ENCODE results near the gene DLST. TPM values are rescaled to one million over a fixed set of nuclear protein-coding genes. Genes with fewer than 3 reads are reported as not detected.

The DLST gene
- total and polyA plus RNA-seq, 2 experiments from 2014 or later = 10.8 to 68.7 TPM

DNA sequence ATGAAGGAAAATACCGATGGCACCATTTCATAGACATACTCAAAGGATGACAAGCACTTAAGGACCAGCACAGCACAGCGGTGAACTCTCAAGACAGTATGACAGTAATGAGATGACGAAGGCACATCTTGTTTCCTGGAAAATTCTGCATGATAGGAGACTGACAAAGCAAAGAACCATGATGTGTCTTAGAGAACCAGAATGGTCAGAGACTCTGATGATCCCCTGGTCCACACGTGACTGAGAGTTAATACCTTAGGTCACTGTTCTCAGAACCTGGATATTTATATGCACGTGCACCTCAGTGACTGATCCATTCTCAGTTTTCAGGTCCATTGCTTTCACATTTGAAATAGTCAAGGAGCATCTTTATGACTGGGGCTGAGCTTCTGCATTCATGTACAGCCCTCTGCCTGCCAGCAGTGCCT, 41.1 kb upstream of the DLST start:
- Histone ChIP-seq H3K4me2 (no peak overlapping the region), H3K9me3 (ENCODE audit: low read depth) (no peaks in the 10 kb centered on the region), H4K20me1 (ENCODE audit: insufficient read depth, poor library complexity, severe bottlenecking) (no peaks in the 10 kb centered on the region), H3K79me2 (no peaks in the 10 kb centered on the region), H3K27me3 (no peaks in the 10 kb centered on the region), H3K36me3 (replicated peaks; ENCODE audit: insufficient read depth, low read depth) (no peaks in the 10 kb centered on the region), H3K4me3 (no peak overlapping the region), H3K27ac (no peak overlapping the region), H2AFZ (no peak overlapping the region), H3K4me1 (ENCODE audit: insufficient read depth) (peaks cover 9% of the 10 kb centered on the region), H3K9me2 (replicated peaks; ENCODE audit: insufficient read depth) (no peaks in the 10 kb centered on the region)
- DNase-seq (ENCODE audit: low spot score) = no peak
- TF ChIP-seq EZH2 (IDR thresholded peaks at IDR 0.05; ENCODE audit: borderline replicate concordance) = no peak
- TF ChIP-seq, protein P1, sequence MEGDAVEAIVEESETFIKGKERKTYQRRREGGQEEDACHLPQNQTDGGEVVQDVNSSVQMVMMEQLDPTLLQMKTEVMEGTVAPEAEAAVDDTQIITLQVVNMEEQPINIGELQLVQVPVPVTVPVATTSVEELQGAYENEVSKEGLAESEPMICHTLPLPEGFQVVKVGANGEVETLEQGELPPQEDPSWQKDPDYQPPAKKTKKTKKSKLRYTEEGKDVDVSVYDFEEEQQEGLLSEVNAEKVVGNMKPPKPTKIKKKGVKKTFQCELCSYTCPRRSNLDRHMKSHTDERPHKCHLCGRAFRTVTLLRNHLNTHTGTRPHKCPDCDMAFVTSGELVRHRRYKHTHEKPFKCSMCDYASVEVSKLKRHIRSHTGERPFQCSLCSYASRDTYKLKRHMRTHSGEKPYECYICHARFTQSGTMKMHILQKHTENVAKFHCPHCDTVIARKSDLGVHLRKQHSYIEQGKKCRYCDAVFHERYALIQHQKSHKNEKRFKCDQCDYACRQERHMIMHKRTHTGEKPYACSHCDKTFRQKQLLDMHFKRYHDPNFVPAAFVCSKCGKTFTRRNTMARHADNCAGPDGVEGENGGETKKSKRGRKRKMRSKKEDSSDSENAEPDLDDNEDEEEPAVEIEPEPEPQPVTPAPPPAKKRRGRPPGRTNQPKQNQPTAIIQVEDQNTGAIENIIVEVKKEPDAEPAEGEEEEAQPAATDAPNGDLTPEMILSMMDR (IDR thresholded peaks at IDR 0.05; ENCODE audit: poor library complexity) = no peak
- TF ChIP-seq EZH2phosphoT487 (IDR thresholded peaks at IDR 0.05; ENCODE audit: low read depth, severe bottlenecking, unreplicated experiment) = no peak
- WGBS (ENCODE audit: low lambda C conversion rate, missing lambda C conversion rate) = 97% methylated on average over 5 of the region's 5 CpGs

DNA sequence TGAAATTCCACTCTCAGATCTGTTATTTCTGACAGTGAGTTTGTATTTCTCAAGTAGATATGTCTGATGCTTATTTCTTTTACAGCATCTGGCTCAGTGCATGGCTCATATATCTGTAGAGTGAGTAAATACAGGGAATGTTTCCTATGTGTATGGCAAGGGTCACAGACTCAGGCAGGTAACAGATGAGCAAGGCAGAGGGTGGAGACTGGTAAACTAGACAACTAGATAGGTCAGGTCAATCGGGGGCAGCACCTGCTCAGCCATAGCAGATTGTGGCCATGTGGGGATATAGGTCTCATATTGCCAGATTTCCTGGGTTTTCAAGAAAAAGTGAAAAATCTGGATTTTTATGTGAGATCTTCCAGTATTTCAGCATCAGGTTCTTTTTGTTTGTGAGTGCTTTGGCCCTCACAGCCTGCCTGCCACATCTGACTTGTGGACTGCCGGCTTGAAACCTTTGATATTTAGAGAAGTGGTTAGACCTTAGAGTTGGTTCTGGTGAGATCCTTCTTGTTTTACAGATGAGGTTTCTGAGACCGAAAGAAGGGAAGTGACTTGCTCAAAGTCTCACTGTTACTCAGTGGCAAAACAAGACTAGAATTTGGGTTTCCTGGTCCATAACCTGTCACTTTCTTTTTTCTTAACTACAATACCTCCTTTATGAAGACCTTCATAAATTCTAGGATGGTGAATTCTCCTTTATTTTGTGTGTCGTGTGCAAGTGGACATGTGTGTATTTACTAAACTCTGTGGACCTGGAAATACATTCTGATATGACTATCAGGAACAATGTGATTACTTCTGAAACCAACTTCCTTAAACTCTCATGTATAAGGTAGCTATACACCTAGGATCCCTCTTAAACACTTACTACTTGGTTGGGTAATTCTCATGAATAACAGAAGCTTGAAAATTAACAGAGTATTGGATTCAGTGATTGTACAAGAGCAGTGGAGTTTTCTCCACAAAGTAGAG, 40.2 kb upstream of the DLST start:
- Histone ChIP-seq H3K27ac (no peak overlapping the region), H3K4me1 (ENCODE audit: insufficient read depth) (peaks cover 13% of the 10 kb centered on the region), H3K4me2 (no peak overlapping the region), H4K20me1 (ENCODE audit: insufficient read depth, poor library complexity, severe bottlenecking) (no peaks in the 10 kb centered on the region), H3K9me2 (replicated peaks; ENCODE audit: insufficient read depth) (no peaks in the 10 kb centered on the region), H3K36me3 (replicated peaks; ENCODE audit: insufficient read depth, low read depth) (no peaks in the 10 kb centered on the region), H2AFZ (no peak overlapping the region), H3K27me3 (no peaks in the 10 kb centered on the region), H3K9me3 (ENCODE audit: low read depth) (no peaks in the 10 kb centered on the region), H3K79me2 (no peaks in the 10 kb centered on the region), H3K4me3 (no peak overlapping the region)
- 95% methylated on average over 4 of the region's 4 CpGs for WGBS (ENCODE audit: low lambda C conversion rate, missing lambda C conversion rate)
- TF ChIP-seq EZH2phosphoT487 (IDR thresholded peaks at IDR 0.05; ENCODE audit: low read depth, severe bottlenecking, unreplicated experiment) (no peak), EZH2 (IDR thresholded peaks at IDR 0.05; ENCODE audit: borderline replicate concordance) (no peak)
- TF ChIP-seq, protein P1 (IDR thresholded peaks at IDR 0.05; ENCODE audit: poor library complexity) = no peak
- DNase-seq (ENCODE audit: low spot score) = no peak

DNA sequence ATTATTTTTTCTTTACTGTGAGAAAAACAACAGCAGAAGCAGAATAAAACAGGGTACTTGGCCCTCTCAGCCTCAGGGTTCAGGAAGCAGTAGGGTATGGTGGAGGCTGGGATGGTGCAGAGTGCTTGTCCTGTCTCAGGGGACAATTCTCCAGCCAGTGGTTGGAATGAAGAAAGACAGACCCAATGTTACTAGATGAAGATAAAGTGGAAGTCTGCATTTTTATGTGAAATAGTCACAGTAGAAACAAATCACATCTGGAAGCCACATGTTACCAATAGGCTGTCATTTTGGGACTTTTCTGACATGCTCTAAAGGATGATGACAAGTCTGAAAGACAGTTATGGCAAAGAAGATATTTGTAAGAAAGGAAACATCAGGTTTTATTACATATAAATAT, 38.1 kb upstream of the DLST start:
- H3K4me3 ChIP-seq = no peak overlapping the region
- no peaks in the 10 kb centered on the region for H3K27me3 ChIP-seq
- H3K27ac ChIP-seq = peak overlapping the region; percentile 50
- no peaks in the 10 kb centered on the region for H3K9me2 ChIP-seq (replicated peaks; ENCODE audit: insufficient read depth)
- H3K9me3 ChIP-seq (ENCODE audit: low read depth) = no peaks in the 10 kb centered on the region
- TF ChIP-seq EZH2 (IDR thresholded peaks at IDR 0.05; ENCODE audit: borderline replicate concordance) (no peak), EZH2phosphoT487 (IDR thresholded peaks at IDR 0.05; ENCODE audit: low read depth, severe bottlenecking, unreplicated experiment) (no peak)
- TF ChIP-seq, protein P1 (IDR thresholded peaks at IDR 0.05; ENCODE audit: poor library complexity) = no peak
- H3K79me2 ChIP-seq = no peaks in the 10 kb centered on the region
- no peaks in the 10 kb centered on the region for H3K36me3 ChIP-seq (replicated peaks; ENCODE audit: insufficient read depth, low read depth)
- DNase-seq (ENCODE audit: low spot score) = no peak
- peak overlapping the region; percentile 10 for H3K4me2 ChIP-seq
- no peaks in the 10 kb centered on the region for H4K20me1 ChIP-seq (ENCODE audit: insufficient read depth, poor library complexity, severe bottlenecking)
- H3K4me1 ChIP-seq (ENCODE audit: insufficient read depth) = peaks cover 18% of the 10 kb centered on the region
- no peak overlapping the region for H2AFZ ChIP-seq

Measured in hepatocyte (in vitro differentiated cells).